ENCODE measurements around the gene RAB44.

DNA sequence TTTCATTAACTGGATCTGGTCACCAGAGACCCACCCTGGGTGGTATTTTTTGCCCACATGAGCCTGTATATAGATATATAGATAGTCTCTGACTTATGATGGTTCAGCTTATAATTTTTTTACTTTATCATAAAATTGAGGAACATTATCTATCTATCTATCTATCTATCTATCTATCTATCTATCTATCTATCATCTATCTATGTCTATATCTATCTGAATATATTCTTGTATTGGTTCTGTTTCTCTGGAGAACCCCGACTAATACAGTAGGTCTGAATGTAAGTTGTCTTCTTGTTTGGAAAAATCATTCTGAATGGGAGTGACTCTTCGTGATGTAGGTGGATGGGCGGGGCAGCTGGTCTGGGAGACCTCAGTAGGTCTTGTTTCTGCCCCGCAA lies 32.4 kb upstream of the RAB44 start:
- TF ChIP-seq, protein P1, sequence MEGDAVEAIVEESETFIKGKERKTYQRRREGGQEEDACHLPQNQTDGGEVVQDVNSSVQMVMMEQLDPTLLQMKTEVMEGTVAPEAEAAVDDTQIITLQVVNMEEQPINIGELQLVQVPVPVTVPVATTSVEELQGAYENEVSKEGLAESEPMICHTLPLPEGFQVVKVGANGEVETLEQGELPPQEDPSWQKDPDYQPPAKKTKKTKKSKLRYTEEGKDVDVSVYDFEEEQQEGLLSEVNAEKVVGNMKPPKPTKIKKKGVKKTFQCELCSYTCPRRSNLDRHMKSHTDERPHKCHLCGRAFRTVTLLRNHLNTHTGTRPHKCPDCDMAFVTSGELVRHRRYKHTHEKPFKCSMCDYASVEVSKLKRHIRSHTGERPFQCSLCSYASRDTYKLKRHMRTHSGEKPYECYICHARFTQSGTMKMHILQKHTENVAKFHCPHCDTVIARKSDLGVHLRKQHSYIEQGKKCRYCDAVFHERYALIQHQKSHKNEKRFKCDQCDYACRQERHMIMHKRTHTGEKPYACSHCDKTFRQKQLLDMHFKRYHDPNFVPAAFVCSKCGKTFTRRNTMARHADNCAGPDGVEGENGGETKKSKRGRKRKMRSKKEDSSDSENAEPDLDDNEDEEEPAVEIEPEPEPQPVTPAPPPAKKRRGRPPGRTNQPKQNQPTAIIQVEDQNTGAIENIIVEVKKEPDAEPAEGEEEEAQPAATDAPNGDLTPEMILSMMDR (IDR thresholded peaks at IDR 0.05), result no peak
- TF ChIP-seq POLR2A (IDR thresholded peaks at IDR 0.05), result no peak

All from tibial nerve (tissue), 3 donors.